IMR-90 (cell line): ENCODE measurements around the gene INO80. TPM values are rescaled to one million over a fixed set of nuclear protein-coding genes. Genes with fewer than 3 reads are reported as not detected.

Experiments used
- ATAC-seq: fragments of 200-7000 bp; cut with Tn5 transposase; 2 replicates; pipeline ENCODE4 v1.9.1; 2020; ENCODE audit warnings: low read depth, mild to moderate bottlenecking, moderate library complexity
- BruUV-seq: library from RNA; stranded (reverse); fragments of 400-500 nt; replicated peaks from 2 replicates; lab custom pipeline; 2021; lab: Mats Ljungman, UMichigan
- CTCF ChIA-PET: fragments of 300-600 bp; formaldehyde crosslinking; extraction: SDS; loops from one replicate; lab custom pipeline; 2021; ENCODE audit warnings: antibody characterized with exemption; lab: Yijun Ruan, JAX
- POLR2A ChIA-PET: fragments of 300-600 bp; sonication (Branson Sonifier 250); formaldehyde crosslinking; loops from one replicate; lab custom pipeline; 2022; ENCODE audit warnings: antibody characterized with exemption; ENCODE audit not compliant: unreplicated experiment; lab: Charles Lee
- DNase-seq: peaks from one replicate; pipeline ENCODE4 v3.0.0; 2013
- H2AFZ ChIP-seq: replicated peaks from 2 replicates; pipeline ENCODE3; 2013; ENCODE audit warnings: low read length, mild to moderate bottlenecking; ENCODE audit not compliant: poor library complexity
- H2AK5ac ChIP-seq: 2 replicates; pipeline ENCODE4 v1.6.1; 2013; ENCODE audit warnings: low read depth, low read length, inconsistent platforms
- H2AK9ac ChIP-seq: replicated peaks from 2 replicates; pipeline ENCODE3; 2013; ENCODE audit warnings: mild to moderate bottlenecking, low read depth, low read length, moderate library complexity; ENCODE audit not compliant: poor library complexity
- H2BK120ac ChIP-seq: 2 replicates; pipeline ENCODE4 v1.6.1; 2013; ENCODE audit warnings: low read depth, low read length, inconsistent platforms
- H2BK15ac ChIP-seq: 3 replicates; pipeline ENCODE4 v1.6.1; 2013; ENCODE audit warnings: low read depth, low read length, inconsistent platforms
- H2BK20ac ChIP-seq: 2 replicates; pipeline ENCODE4 v1.6.1; 2013; ENCODE audit warnings: low read depth, mild to moderate bottlenecking, inconsistent platforms, low read length, moderate library complexity
- H2BK5ac ChIP-seq: 2 replicates; pipeline ENCODE4 v1.6.1; 2013; ENCODE audit warnings: mild to moderate bottlenecking, low read depth, low read length, inconsistent platforms; ENCODE audit not compliant: poor library complexity, severe bottlenecking
- H3K14ac ChIP-seq: replicated peaks from 2 replicates; pipeline ENCODE4 v1.6.1; 2013; ENCODE audit warnings: low read depth, low read length, inconsistent platforms
- H3K18ac ChIP-seq: 2 replicates; pipeline ENCODE4 v1.6.1; 2013; ENCODE audit warnings: low read depth, low read length, control low read depth
- H3K23ac ChIP-seq: 2 replicates; pipeline ENCODE4 v1.6.1; 2013; ENCODE audit warnings: low read depth, low read length, inconsistent platforms
- H3K27ac ChIP-seq: 2 replicates; pipeline ENCODE4 v1.5.1; 2013; ENCODE audit warnings: mild to moderate bottlenecking, control low read depth, low read length; ENCODE audit not compliant: insufficient read depth
- H3K27me3 ChIP-seq: 2 replicates; pipeline ENCODE4 v1.6.1; 2013; ENCODE audit warnings: low read length; ENCODE audit not compliant: control insufficient read depth, insufficient read depth
- H3K36me3 ChIP-seq: 2 replicates; pipeline ENCODE4 v1.6.1; 2013; ENCODE audit warnings: low read length, mixed read lengths; ENCODE audit not compliant: control insufficient read depth, insufficient read depth
- H3K4ac ChIP-seq: 2 replicates; pipeline ENCODE4 v1.6.1; 2013; ENCODE audit warnings: low read depth, low read length, inconsistent platforms
- H3K4me1 ChIP-seq: 2 replicates; pipeline ENCODE4 v1.6.1; 2013; ENCODE audit warnings: low read length, mixed read lengths; ENCODE audit not compliant: control insufficient read depth, insufficient read depth
- H3K4me2 ChIP-seq: 2 replicates; pipeline ENCODE4 v1.6.1; 2013; ENCODE audit warnings: low read depth, mild to moderate bottlenecking, control low read depth, low read length, moderate library complexity
- H3K4me3 ChIP-seq: 2 replicates; pipeline ENCODE4 v1.5.1; 2013; ENCODE audit warnings: low read depth, mild to moderate bottlenecking, control low read depth, low read length, moderate library complexity; ENCODE audit not compliant: insufficient read depth
- H3K56ac ChIP-seq: 2 replicates; pipeline ENCODE4 v1.6.1; 2013; ENCODE audit warnings: low read length, inconsistent platforms; ENCODE audit not compliant: insufficient read depth; ENCODE audit errors: extremely low read depth
- H3K79me1 ChIP-seq, 2 experiments: 2 replicates each; pipeline ENCODE4 v1.6.1; 2013; ENCODE audit warnings: low read length in 2 of 2, inconsistent platforms in 1 of 2, low read depth in 1 of 2
- H3K9ac ChIP-seq: 2 replicates; pipeline ENCODE4 v1.6.1; 2013; ENCODE audit warnings: low read depth, low read length, control low read depth
- H3K9me1 ChIP-seq: 2 replicates; pipeline ENCODE4 v1.6.1; 2013; ENCODE audit warnings: low read length, inconsistent platforms; ENCODE audit not compliant: insufficient read depth
- H3K9me3 ChIP-seq: 2 replicates; pipeline ENCODE4 v1.6.1; 2013; ENCODE audit warnings: low read length; ENCODE audit not compliant: control insufficient read depth, insufficient read depth
- H4K20me1 ChIP-seq: 2 replicates; pipeline ENCODE4 v1.6.1; 2013; ENCODE audit warnings: low read length, inconsistent platforms; ENCODE audit not compliant: insufficient read depth
- H4K5ac ChIP-seq: 2 replicates; pipeline ENCODE4 v1.6.1; 2013; ENCODE audit warnings: mild to moderate bottlenecking, low read depth, low read length, control low read depth
- H4K8ac ChIP-seq, 2 experiments: 2 replicates each; pipeline ENCODE4 v1.6.1; 2013; ENCODE audit warnings: low read depth in 2 of 2, low read length in 2 of 2, control low read depth in 1 of 2, inconsistent platforms in 1 of 2
- H4K91ac ChIP-seq: 2 replicates; pipeline ENCODE4 v1.6.1; 2013; ENCODE audit warnings: low read depth, low read length, inconsistent platforms; ENCODE audit not compliant: insufficient read depth
- CEBPB ChIP-seq: IDR thresholded peaks from 2 replicates; pipeline ENCODE4 v1.6.1; 2012; ENCODE audit warnings: low read depth, low read length, improper control_type of control experiment
- CTCF ChIP-seq: conservative IDR thresholded peaks from 2 replicates; pipeline ENCODE4 v1.5.1; 2012; ENCODE audit warnings: mild to moderate bottlenecking, low read depth, low read length, improper control_type of control experiment
- MAFK ChIP-seq: IDR thresholded peaks from 2 replicates; pipeline ENCODE4 v1.6.1; 2012; ENCODE audit warnings: low read depth, low read length, improper control_type of control experiment
- MAZ ChIP-seq: IDR thresholded peaks from 2 replicates; pipeline ENCODE4 v1.6.1; 2012; ENCODE audit warnings: low read depth, mild to moderate bottlenecking, low read length, improper control_type of control experiment, moderate library complexity, borderline replicate concordance
- MXI1 ChIP-seq: IDR thresholded peaks from 2 replicates; pipeline ENCODE4 v1.6.1; 2012; ENCODE audit warnings: low read depth, mild to moderate bottlenecking, low read length, moderate library complexity, borderline replicate concordance
- RAD21 ChIP-seq: IDR thresholded peaks from 2 replicates; pipeline ENCODE4 v1.6.1; 2012; ENCODE audit warnings: low read length, improper control_type of control experiment
- RFX5 ChIP-seq: IDR thresholded peaks from 2 replicates; pipeline ENCODE4 v1.8.0; 2012; ENCODE audit warnings: low read depth, mild to moderate bottlenecking, low read length, moderate library complexity
- USF2 ChIP-seq: fragments of 150-350 bp; IDR thresholded peaks from 2 replicates; pipeline ENCODE4 v1.6.1; 2017; ENCODE audit warnings: mild to moderate bottlenecking, antibody characterized with exemption, low read length, low read depth
- WGBS, 2 experiments: methylation state at CpG; one replicate each; pipeline versions ENCODE4 v1.1.5 to v1.1.7; 2013; ENCODE audit warnings: missing lambda C conversion rate in 2 of 2; ENCODE audit not compliant: insufficient read length in 1 of 2; ENCODE audit errors: extremely low coverage in 2 of 2; 5-methylcytosine and 5-hydroxymethylcytosine counted together
- dilution Hi-C: fragments of 300-500 bp; cut with HindIII; formaldehyde crosslinking; loops from one replicate; pipeline ENCODE4 v1.14.3; 2018; ENCODE audit warnings: low sequenced_read_pairs; ENCODE audit not compliant: unreplicated experiment
- in situ Hi-C: fragments of 300-500 bp; cut with MboI; formaldehyde crosslinking; loops from 3 replicates; pipeline ENCODE4 v1.14.3; 2019; ENCODE audit warnings: low sequenced_read_pairs, inconsistent platforms, mixed read lengths
- intact Hi-C: fragments of 100-400 bp; cut with micrococcal nuclease; formaldehyde crosslinking; loops from 2 replicates; pipeline ENCODE4 v1.10.0; 2022
- polyA plus RNA-seq, 3 experiments: library from polyadenylated mRNA; depleted of rRNA; stranded (reverse); fragments of >200 nt; gene quantifications; 2 replicates each; pipeline ENCODE4 v1.2.3, GENCODE V29; 2012; ENCODE audit warnings: low replicate concordance in 1 of 3
- total RNA-seq: library from RNA; depleted of rRNA; stranded (reverse); fragments of >200 nt; gene quantifications from 2 replicates; pipeline ENCODE4 v1.2.3, GENCODE V29; 2012

The INO80 gene
- total and polyA plus RNA-seq, 2 of the 4 experiments (the other 2 are of a cell fraction): 6.0 to 13.3 TPM

- in situ Hi-C loops: no loop called here
- Histone ChIP-seq H2AK9ac (no peak overlapping the region), H2BK20ac (no peak overlapping the region), H3K4me1 (no peaks in the 10 kb centered on the region), H4K20me1 (peaks cover 17% of the 10 kb centered on the region; the same call in 1 of the 2 replicates), H2BK120ac (no peak overlapping the region), H2AFZ (no peak overlapping the region), H4K5ac (no peak overlapping the region), H3K27ac (no peak overlapping the region), H3K18ac (no peak overlapping the region), H4K91ac (no peak overlapping the region), H4K8ac (no peak overlapping the region), H2BK5ac (no peak overlapping the region), H3K36me3 (peaks cover 31% of the 10 kb centered on the region), H3K9me1 (no peaks in the 10 kb centered on the region), H3K23ac (no peak overlapping the region), H3K4me2 (no peak overlapping the region), H3K56ac (no peak overlapping the region), H3K79me1 (peaks cover 19 to 48% of the 10 kb centered on the region in 2 experiments), H3K27me3 (no peaks in the 10 kb centered on the region), H3K9ac (no peak overlapping the region), H2BK15ac (no peak overlapping the region), H3K4me3 (no peak overlapping the region), H3K4ac (no peak overlapping the region), H3K9me3 (no peaks in the 10 kb centered on the region), H2AK5ac (no peak overlapping the region), H3K14ac (no peak overlapping the region)
- dilution Hi-C loops: no loop called here
- no peak for DNase-seq
- intact Hi-C loops: no loop called here
- no peak for ATAC-seq
- CTCF ChIA-PET: interaction anchor here (1.3 kb wide), 1 partner anchor 10 kb away, joined by 4 read pairs; no protein-coding TSS in a partner anchor
- no peak for TF ChIP-seq RFX5
- no peak for TF ChIP-seq MAFK
- TF ChIP-seq MAZ: no peak
- no peak for TF ChIP-seq RAD21
- TF ChIP-seq CTCF: no peak
- TF ChIP-seq USF2: no peak
- TF ChIP-seq CEBPB: no peak
- TF ChIP-seq MXI1: no peak
- WGBS, 2 experiments: no CpG with 5 or more reads among the region's 6 CpGs
- POLR2A ChIA-PET: interaction anchor here (0.6 to 0.9 kb wide), 2 partner anchors 20 to 142 kb away, joined by 3 read pairs; partner anchors contain the start of gene INO80
- no TSS peak for BruUV-seq
Measured at GRCh38 chr15:41096178-41096577, 19.9 kb downstream of the INO80 start.
